NT2/D1 (cell line): ENCODE measurements around the gene INHBE.

Experiments used
- SUZ12 ChIP-seq: IDR thresholded peaks from 2 replicates; pipeline ENCODE4 v1.6.1; 2011; ENCODE audit not compliant: insufficient read length, insufficient read depth; ENCODE audit errors: extremely low read depth
- ZNF274 ChIP-seq: IDR thresholded peaks from 2 replicates; pipeline ENCODE4 v1.6.1; 2011; ENCODE audit warnings: mild to moderate bottlenecking, low read depth, low read length

DNA sequence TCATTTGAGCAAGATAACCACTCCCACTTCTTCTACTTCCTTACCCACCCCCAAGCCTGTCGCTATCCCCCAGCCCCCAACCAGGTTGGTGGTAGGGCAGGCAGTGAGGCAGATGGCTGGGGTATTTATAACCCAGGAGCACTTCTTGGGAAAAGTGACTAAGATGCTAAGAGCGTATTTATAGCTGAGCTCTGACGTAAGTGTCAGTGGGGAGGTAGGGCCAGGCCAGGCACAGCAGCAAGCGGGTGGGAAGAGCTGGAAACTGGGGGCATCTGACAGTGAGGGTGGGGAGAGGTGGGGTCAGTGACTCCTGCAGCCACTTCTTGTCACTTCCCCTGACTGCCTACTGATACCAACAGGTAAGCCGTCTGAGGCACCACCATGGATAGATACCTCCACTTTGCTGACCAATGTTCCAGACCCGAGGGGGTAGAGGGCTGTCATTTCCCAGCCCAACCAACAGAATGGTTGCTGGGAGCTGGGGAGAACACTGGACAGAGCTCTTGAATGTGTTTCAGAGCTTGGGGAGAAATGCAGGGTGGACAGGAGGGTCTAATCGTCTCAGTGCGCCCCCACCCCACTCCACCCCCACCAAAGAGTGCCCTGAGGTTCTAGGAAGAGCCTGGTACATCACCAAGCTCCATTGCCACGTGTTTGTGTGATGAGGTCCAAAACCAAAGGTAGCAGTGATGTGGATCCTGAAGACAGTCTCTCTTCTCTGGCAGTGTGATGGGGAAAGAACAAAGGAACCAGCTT is 2.7 kb upstream of the INHBE start:
- no peak for TF ChIP-seq SUZ12
- no peak for TF ChIP-seq ZNF274
